ENCODE data around the gene FSCN2. TPM values are rescaled to one million over a fixed set of nuclear protein-coding genes. Genes with fewer than 3 reads are reported as not detected.

Gene FSCN2
- total RNA-seq, 1 experiment from 2014 or later: 0.27 TPM

- no peak for DNase-seq (ENCODE audit: low spot score)
These were observed 11.9 kb downstream of the FSCN2 start for GRCh38 chr17:81539961-81540675.

GRCh38 chr17:81540676-81541027 lies 12.5 kb downstream of the FSCN2 start:
- no peak for DNase-seq (ENCODE audit: low spot score)

GRCh38 chr17:81541123-81541522 lies 12.9 kb downstream of the FSCN2 start:
- no peak for DNase-seq (ENCODE audit: low spot score)

- DNase-seq (ENCODE audit: low spot score): no peak
These were observed 14.5 kb downstream of the FSCN2 start for GRCh38 chr17:81542431-81543338.

- no peak for DNase-seq (ENCODE audit: low spot score)
These were observed 15.1 kb downstream of the FSCN2 start for GRCh38 chr17:81543339-81543675.

- DNase-seq (ENCODE audit: low spot score): no peak
These were observed 15.6 kb downstream of the FSCN2 start for GRCh38 chr17:81543756-81544155.

- no peak for DNase-seq (ENCODE audit: low spot score)
These were observed 16.3 kb downstream of the FSCN2 start for GRCh38 chr17:81544281-81544974.

- no peak for DNase-seq (ENCODE audit: low spot score)
These were observed 17.2 kb downstream of the FSCN2 start for GRCh38 chr17:81545160-81545949.

GRCh38 chr17:81546906-81547613 lies 18.9 kb downstream of the FSCN2 start:
- DNase-seq (ENCODE audit: low spot score): no peak

- DNase-seq (ENCODE audit: low spot score): no peak
These were observed 19.4 kb downstream of the FSCN2 start for GRCh38 chr17:81547614-81547982.

GRCh38 chr17:81549031-81549557 lies 20.9 kb downstream of the FSCN2 start:
- DNase-seq (ENCODE audit: low spot score): no peak

GRCh38 chr17:81549826-81550225 lies 21.6 kb downstream of the FSCN2 start:
- DNase-seq (ENCODE audit: low spot score): no peak

GRCh38 chr17:81550285-81550684 lies 22.1 kb downstream of the FSCN2 start:
- DNase-seq (ENCODE audit: low spot score): no peak

GRCh38 chr17:81550830-81551457 lies 22.8 kb downstream of the FSCN2 start:
- no peak for DNase-seq (ENCODE audit: low spot score)

GRCh38 chr17:81551458-81552243 lies 23.5 kb downstream of the FSCN2 start:
- no peak for DNase-seq (ENCODE audit: low spot score)

- peak; percentile 48 for DNase-seq (ENCODE audit: low spot score)
These were observed 24.3 kb downstream of the FSCN2 start, which contains the start of gene FAAP100 for GRCh38 chr17:81552244-81553017. Gene FAAP100 (minus strand): TSS chr17:81552353. CDS start chr17:81552330, 23 bp downstream.

- DNase-seq (ENCODE audit: low spot score): peak; percentile 65
These were observed 24.9 kb downstream of the FSCN2 start for GRCh38 chr17:81553018-81553615.

GRCh38 chr17:81553616-81554181 lies 25.5 kb downstream of the FSCN2 start:
- peak; percentile 80 for DNase-seq (ENCODE audit: low spot score)

Data from H4 (cell line).